Stimulated activated CD4-positive, alpha-beta T cell treated with anti-CD3 and anti-CD28 coated beads, TNF-alpha, amount 100 ng/mL, for 4 hours (primary cell): ENCODE results near the gene ARAP1.

ENCODE experiments used
- DNase-seq, 3 experiments: peaks; one replicate each; pipeline ENCODE4 v3.0.0-alpha.2; 2020; ENCODE audit warnings: low read depth in 3 of 3

Gene ARAP1

GRCh38 chr11:72724851-72725723 lies 27.1 kb downstream of the ARAP1 start:
- peak; percentile 41 to 70 (median 59) for DNase-seq

GRCh38 chr11:72724021-72724551 lies 28.1 kb downstream of the ARAP1 start:
- DNase-seq: no peak

- no peak for DNase-seq
Observed at GRCh38 chr11:72723508-72723907, 28.7 kb downstream of the ARAP1 start.

DNA sequence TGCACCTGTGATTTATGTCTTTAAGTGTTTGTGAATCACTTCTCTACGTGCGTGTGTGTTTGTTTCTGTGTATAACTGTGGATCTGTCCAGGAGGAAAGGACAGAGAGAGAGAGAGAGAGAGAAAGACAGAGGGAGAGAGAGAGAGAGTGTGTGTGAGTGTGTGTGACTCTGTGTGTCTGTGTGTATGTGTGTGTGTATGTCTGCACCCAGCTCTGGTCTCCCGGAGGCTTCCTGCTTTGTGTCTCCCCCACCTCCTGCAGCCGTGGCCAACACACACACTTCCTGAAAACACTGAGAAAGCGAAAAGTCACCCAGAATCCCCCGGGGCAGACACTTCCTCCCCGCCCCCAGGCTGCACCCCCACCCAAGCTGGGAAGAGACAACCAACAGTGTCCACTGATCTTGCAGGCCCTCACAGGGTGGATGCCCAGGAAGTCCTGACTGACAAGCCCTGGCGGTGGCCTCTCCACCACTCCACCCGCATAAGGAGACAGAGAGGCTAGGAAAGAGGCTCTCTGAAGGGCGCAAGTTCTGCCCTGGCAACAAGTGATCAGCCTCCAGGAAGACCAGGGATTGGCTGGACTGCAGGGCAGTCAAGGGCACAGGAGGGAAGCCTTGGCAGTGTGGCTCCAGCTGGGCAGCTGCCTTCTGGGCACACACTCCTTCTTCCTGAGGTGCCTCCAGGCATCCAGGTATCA lies 30.0 kb downstream of the ARAP1 start:
- peak; percentile 67 to 70 (median 68) for DNase-seq

- DNase-seq: no peak
Observed at GRCh38 chr11:72721689-72722049, 30.5 kb downstream of the ARAP1 start.

DNA sequence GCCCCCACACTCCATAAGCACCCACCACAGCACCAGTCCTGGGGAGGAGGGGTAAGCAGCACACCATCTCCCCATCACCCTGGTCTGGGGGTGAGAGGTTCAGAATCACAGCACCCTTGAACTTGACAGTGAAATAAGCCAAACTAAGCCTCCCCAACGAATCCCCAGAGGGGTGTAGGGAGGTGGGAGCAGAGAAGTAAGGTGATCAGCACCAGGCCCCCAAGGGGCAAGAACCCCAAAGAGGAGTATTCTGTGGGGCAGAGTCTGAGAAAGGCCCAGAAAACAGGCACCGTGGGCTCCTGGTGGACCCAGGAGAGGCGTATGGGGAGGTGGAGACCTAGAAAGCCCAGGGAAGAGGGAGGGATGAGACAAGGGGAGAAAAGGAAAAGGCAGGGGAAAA lies 30.9 kb downstream of the ARAP1 start:
- no peak for DNase-seq

- no peak for DNase-seq
Observed at GRCh38 chr11:72720784-72721183, 31.4 kb downstream of the ARAP1 start.

GRCh38 chr11:72720047-72720446 lies 32.2 kb downstream of the ARAP1 start:
- no peak for DNase-seq

DNA sequence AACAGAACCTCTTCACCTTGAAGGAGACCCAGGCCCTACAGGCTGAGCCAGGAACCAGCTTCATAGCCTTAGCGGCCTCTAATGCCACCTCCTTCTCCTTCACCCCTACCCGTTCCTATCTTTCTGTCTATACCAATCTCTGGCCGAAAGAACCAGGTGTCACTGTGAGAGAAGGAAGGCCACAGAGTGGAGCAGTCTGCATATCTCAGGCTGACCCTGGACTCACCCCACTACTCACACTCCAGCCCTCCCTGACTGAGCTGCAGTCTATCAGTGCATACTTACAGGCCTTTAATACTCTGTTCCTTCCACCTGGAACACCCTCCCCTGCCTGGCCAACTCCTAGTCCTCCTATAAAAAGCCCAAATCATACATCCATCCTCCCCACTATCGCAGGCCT lies 32.7 kb downstream of the ARAP1 start:
- no peak for DNase-seq

GRCh38 chr11:72719144-72719543 lies 33.1 kb downstream of the ARAP1 start:
- no peak for DNase-seq

- no peak for DNase-seq
Observed at GRCh38 chr11:72718101-72718501, 34.1 kb downstream of the ARAP1 start.

DNA sequence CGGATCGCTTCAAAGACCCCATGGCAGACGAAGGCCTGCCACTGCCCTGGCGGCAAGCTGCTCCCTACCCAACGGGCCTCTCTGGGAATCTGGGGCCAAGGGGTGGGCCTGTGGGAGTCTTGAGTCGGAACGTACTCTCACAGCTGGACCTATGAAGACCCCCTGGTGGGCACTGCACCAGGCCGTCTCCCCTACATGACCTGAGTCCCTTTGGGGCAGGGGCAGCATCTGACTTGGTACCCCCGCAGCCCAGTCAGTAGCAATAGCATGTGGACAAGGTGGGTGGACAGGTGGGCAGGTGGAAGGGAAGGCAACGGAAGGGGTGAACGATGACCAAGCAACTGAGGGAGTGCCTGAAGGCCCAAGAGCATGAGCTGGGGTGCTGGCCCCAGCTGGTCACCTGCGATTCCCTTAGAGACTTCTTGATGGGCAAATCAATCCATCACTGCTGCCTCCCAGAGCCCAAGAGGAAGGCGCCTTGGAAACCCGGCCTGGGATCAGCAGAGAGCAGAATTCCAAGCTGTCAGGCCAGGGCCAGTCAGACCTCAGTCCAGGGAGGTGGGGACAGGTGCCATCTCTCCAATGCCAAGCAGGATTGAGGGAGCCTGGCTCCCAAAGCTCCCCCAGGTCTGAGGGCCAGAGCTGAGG lies 35.3 kb downstream of the ARAP1 start:
- no peak for DNase-seq

DNA sequence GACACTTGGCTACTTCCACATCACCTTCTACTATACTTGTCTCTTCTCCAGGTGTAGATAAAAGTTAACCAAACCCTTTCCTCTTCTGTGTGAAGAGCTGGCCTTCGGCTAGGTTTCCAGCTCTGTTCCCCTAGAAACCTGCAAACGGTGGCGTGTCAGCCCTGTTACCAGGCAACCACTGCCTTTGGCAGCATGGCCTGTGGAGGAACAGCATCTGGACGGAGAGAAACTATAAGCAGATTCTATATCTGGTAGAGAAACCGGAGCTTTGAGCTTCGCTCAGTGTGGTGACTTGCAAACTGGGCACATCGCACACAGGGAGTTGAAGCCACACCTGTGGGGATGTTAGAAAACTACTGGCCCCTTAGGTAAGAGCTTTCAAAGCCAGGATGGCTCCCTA lies 35.9 kb downstream of the ARAP1 start:
- no peak for DNase-seq

DNA sequence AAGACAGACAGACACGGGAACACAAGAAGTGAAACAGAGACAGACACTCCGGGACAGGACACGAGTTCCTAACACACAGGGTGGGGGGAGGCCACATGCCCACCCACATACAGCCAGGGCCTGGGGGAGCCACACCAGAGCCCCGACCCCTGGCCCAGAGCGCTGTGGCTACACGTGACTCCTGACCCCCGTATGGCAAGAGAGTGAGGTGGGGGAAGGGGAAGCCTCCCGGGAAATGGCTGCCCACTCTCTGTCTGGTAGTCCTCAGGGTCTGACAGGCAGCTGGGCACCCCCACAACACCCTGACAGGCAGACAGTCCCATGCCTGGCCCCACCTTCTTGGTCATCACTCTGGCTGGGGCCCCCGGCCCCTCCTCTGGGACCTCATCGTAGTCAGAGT lies 39.4 kb downstream of the ARAP1 start:
- DNase-seq: no peak

DNA sequence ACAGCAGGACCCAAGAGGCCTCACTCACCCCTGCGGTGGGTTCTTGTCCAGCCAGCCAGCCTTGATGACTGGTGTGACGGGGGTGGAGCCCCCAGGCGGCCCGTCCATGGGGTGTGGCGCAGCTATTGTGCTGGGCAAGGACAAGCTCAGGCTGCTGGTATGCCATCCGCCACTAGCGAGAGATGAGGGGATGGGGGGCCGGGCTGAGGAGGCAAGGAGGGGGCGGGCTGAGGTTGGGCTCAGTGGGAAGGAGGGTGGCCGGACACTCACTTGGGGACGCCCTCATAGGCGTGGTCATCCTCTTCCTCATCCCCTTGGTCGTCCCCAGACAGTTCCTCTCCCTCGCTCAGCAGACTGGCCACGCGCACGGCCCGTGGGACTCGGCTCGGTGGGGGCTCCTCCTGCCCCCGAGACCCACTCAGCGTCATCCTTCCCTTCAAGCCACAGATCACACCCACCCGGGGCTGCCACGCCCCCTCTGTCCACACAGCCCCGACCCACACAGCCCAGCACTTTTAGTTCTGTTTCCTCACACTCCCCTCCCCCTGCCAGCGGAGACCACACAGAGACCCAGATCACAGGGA lies 39.9 kb downstream of the ARAP1 start:
- no peak for DNase-seq

DNA sequence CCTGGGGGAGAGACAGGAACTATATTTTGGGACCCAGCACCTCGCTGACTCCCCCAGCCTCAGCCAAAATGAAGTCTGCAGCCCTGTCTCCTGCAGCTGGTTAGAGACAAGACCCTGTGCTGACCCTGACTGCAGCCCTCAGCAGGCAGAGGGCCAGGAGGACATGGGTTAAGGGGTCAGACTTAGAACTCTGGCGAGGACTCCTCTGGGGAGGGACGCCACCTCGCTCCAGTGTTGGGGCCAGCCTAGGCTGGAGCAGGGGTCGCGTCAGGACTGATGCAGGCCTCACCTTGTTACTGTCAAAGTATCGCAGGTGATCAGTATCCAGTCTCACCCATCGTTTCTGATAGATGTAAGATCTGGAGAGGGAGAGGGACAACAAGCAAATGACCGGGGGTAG lies 41.1 kb downstream of the ARAP1 start:
- DNase-seq: no peak

DNA sequence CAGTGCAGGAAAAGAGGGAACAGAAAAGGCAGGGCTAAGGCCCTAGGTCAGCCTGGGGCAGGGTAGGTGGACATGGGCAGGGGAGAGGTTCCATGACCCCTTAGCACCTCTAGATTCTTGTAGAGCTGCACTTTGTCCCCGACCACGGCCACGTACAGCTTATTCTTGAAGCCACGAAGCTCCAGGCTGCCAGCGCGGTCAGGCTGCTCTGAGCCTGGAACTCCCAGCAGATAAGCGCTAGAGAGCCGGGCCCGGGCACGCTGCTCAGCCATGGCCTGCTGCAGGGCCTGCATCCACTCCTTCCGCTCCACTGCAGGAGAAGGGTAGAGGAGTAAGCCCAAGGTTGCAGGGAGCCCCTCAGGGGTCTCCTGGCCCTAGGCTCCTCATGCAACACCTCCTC lies 41.9 kb downstream of the ARAP1 start:
- no peak for DNase-seq

- no peak for DNase-seq
Observed at GRCh38 chr11:72709478-72710238, 42.5 kb downstream of the ARAP1 start.

DNA sequence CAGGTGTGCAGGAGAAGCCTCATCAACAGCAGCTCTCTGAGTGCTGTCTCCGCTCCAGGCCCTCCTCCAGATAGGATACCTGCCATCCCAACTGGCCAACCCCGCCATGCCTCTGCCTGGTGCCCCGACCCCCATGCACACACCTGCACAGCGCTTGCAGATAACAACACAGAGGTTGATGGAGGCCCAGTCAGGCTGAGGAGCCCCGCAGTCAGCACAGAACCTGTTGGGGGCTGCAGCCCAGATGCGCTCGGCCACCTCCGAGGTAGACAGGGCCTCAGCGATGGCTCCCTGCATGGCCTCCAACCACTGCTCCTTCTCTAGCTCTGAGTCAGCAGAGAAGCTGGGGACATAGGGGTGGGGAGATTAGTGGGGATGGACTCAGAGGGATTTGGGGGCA lies 45.2 kb downstream of the ARAP1 start:
- DNase-seq: no peak

DNA sequence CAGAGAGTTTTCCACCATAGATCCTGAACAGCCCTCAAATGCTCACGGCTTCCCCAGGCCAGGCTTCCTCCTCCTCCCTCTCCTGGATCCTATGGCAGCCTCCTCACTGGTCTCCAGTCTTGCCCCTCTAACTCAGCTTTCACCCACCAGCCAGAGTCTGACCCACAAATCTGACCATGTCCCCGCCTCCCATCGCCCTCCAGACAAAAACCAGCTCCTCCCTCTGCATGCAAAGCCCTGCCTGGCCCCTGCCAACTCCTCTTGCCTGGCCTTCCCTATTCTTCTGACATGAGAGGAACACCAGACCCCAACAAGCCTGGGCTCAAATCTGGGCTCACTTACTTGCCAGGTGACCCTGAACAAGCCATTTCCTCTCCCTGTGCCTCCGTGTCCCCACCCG lies 45.6 kb downstream of the ARAP1 start:
- DNase-seq: no peak
